HG02938 (cell line): ENCODE results near the gene QRFP.
"Not testable (repeated sequence)": the region's sequence is repeated elsewhere in the genome, so short reads cannot be mapped to it uniquely, and the experiment has no call there.

Experiments used
- ATAC-seq: cut with Tn5 transposase; IDR thresholded peaks from one replicate; pipeline ENCODE4 v1.9.1; 2021; ENCODE audit warnings: mild to moderate bottlenecking, moderate library complexity; ENCODE audit not compliant: unreplicated experiment

QRFP gene

GRCh38 chr9:130857864-130858738, 38.5 kb downstream of the QRFP start:
- ATAC-seq = no peak

GRCh38 chr9:130856474-130856873, 40.1 kb downstream of the QRFP start:
- no peak for ATAC-seq

- ATAC-seq = no peak
Observed at GRCh38 chr9:130854835-130855234, 41.8 kb downstream of the QRFP start.

- ATAC-seq = no peak
Observed at GRCh38 chr9:130854092-130854491, 42.5 kb downstream of the QRFP start.

GRCh38 chr9:130852801-130853200, 43.8 kb downstream of the QRFP start:
- ATAC-seq = no peak

- no peak for ATAC-seq
Observed at GRCh38 chr9:130849356-130849755, 47.3 kb downstream of the QRFP start.

GRCh38 chr9:130848514-130848913, 48.1 kb downstream of the QRFP start:
- ATAC-seq = not testable (repeated sequence)

- no peak for ATAC-seq
Observed at GRCh38 chr9:130847306-130848217, 49.0 kb downstream of the QRFP start.

GRCh38 chr9:130846487-130847305, 49.9 kb downstream of the QRFP start:
- ATAC-seq = no peak

- no peak for ATAC-seq
Observed at GRCh38 chr9:130845901-130846481, 50.6 kb downstream of the QRFP start.

GRCh38 chr9:130845254-130845653, 51.4 kb downstream of the QRFP start:
- ATAC-seq = no peak

- no peak for ATAC-seq
Observed at GRCh38 chr9:130844044-130844451, 52.6 kb downstream of the QRFP start.

- no peak for ATAC-seq
Observed at GRCh38 chr9:130843049-130843908, 53.3 kb downstream of the QRFP start.
